H9 (cell line): ENCODE data around the gene ZBTB45. TPM values are rescaled to one million over a fixed set of nuclear protein-coding genes. Genes with fewer than 3 reads are reported as not detected.

Source experiments
- DNase-seq: peaks from one replicate; pipeline ENCODE4 v3.0.0-alpha.2; 2017
- H2AFZ ChIP-seq: one replicate; pipeline ENCODE4 v1.6.1; 2013; ENCODE audit warnings: mild to moderate bottlenecking, low read length, control low read depth, moderate library complexity
- H2AK5ac ChIP-seq: 2 replicates; pipeline ENCODE4 v1.6.1; 2013; ENCODE audit warnings: low read length, control low read depth, mixed read lengths; ENCODE audit not compliant: insufficient read length
- H2BK120ac ChIP-seq: one replicate; pipeline ENCODE4 v1.6.1; 2013; ENCODE audit warnings: low read depth, mild to moderate bottlenecking, low read length, control low read depth, inconsistent platforms; ENCODE audit not compliant: poor library complexity, severe bottlenecking
- H2BK12ac ChIP-seq: 2 replicates; pipeline ENCODE4 v1.6.1; 2013; ENCODE audit warnings: low read length, control low read depth, mixed read lengths, low read depth; ENCODE audit not compliant: insufficient read length
- H2BK15ac ChIP-seq: 2 replicates; pipeline ENCODE4 v1.6.1; 2013; ENCODE audit warnings: low read depth, low read length, control low read depth
- H2BK20ac ChIP-seq: one replicate; pipeline ENCODE4 v1.6.1; 2013; ENCODE audit warnings: low read depth, mild to moderate bottlenecking, low read length, control low read depth, inconsistent platforms; ENCODE audit not compliant: poor library complexity, severe bottlenecking
- H2BK5ac ChIP-seq: 2 replicates; pipeline ENCODE4 v1.6.1; 2013; ENCODE audit warnings: low read length, control low read depth, mixed read lengths; ENCODE audit not compliant: insufficient read length
- H3K14ac ChIP-seq: 2 replicates; pipeline ENCODE4 v1.6.1; 2013; ENCODE audit warnings: low read length, control low read depth; ENCODE audit not compliant: insufficient read depth
- H3K18ac ChIP-seq: 2 replicates; pipeline ENCODE4 v1.6.1; 2013; ENCODE audit warnings: low read depth, mild to moderate bottlenecking, mixed read lengths, low read length, control low read depth; ENCODE audit not compliant: insufficient read length
- H3K23ac ChIP-seq: 2 replicates; pipeline ENCODE4 v1.6.1; 2013; ENCODE audit warnings: low read length, control low read depth, mixed read lengths, low read depth; ENCODE audit not compliant: insufficient read length
- H3K23me2 ChIP-seq: 2 replicates; pipeline ENCODE4 v1.6.1; 2013; ENCODE audit warnings: low read depth, mild to moderate bottlenecking, mixed read lengths, low read length, control low read depth; ENCODE audit not compliant: insufficient read length, poor library complexity, severe bottlenecking
- H3K27ac ChIP-seq: 2 replicates; pipeline ENCODE4 v1.5.1; 2013; ENCODE audit warnings: low read length, control low read depth, mixed read lengths, low read depth; ENCODE audit not compliant: insufficient read length
- H3K27me3 ChIP-seq: 2 replicates; pipeline ENCODE4 v1.6.1; 2013; ENCODE audit warnings: low read length, control low read depth, inconsistent platforms; ENCODE audit not compliant: insufficient read depth
- H3K4ac ChIP-seq: 2 replicates; pipeline ENCODE4 v1.6.1; 2013; ENCODE audit warnings: low read depth, mild to moderate bottlenecking, control low read depth, inconsistent platforms, low read length, moderate library complexity
- H3K4me1 ChIP-seq: 2 replicates; pipeline ENCODE4 v1.6.1; 2013; ENCODE audit warnings: low read length, control low read depth, inconsistent platforms; ENCODE audit not compliant: insufficient read depth
- H3K4me2 ChIP-seq: 2 replicates; pipeline ENCODE4 v1.6.1; 2013; ENCODE audit warnings: low read length, control low read depth, mixed read lengths; ENCODE audit not compliant: insufficient read length, insufficient read depth
- H3K56ac ChIP-seq: 2 replicates; pipeline ENCODE4 v1.6.1; 2013; ENCODE audit warnings: low read depth, mild to moderate bottlenecking, mixed read lengths, low read length, control low read depth; ENCODE audit not compliant: insufficient read length
- H3K79me1 ChIP-seq: 2 replicates; pipeline ENCODE4 v1.6.1; 2013; ENCODE audit warnings: low read depth, mild to moderate bottlenecking, moderate library complexity, low read length, control low read depth, inconsistent platforms; ENCODE audit not compliant: insufficient read depth, poor library complexity, severe bottlenecking
- H3K79me2 ChIP-seq: 2 replicates; pipeline ENCODE4 v1.6.1; 2013; ENCODE audit warnings: low read length, control low read depth, inconsistent platforms; ENCODE audit not compliant: insufficient read depth
- H3K9ac ChIP-seq: 2 replicates; pipeline ENCODE4 v1.6.1; 2013; ENCODE audit warnings: low read length, control low read depth, mixed read lengths; ENCODE audit not compliant: insufficient read length; ENCODE audit errors: extremely low read depth
- H3K9me3 ChIP-seq: one replicate; pipeline ENCODE4 v1.6.1; 2013; ENCODE audit warnings: low read depth, low read length, inconsistent platforms; ENCODE audit not compliant: control insufficient read depth
- H3T11ph ChIP-seq: one replicate; pipeline ENCODE4 v1.6.1; 2013; ENCODE audit warnings: mild to moderate bottlenecking, low read length, control low read depth, inconsistent platforms
- H4K20me1 ChIP-seq: one replicate; pipeline ENCODE4 v1.6.1; 2013; ENCODE audit not compliant: control insufficient read depth, insufficient read length, insufficient read depth
- H4K5ac ChIP-seq: 2 replicates; pipeline ENCODE4 v1.6.1; 2013; ENCODE audit warnings: low read depth, mild to moderate bottlenecking, mixed read lengths, low read length, control low read depth; ENCODE audit not compliant: insufficient read length
- H4K8ac ChIP-seq: replicated peaks from 2 replicates; pipeline ENCODE4 v1.6.1; 2013; ENCODE audit warnings: low read length, control low read depth, mixed read lengths, low read depth; ENCODE audit not compliant: insufficient read length
- H4K91ac ChIP-seq: 2 replicates; pipeline ENCODE4 v1.6.1; 2013; ENCODE audit warnings: low read depth, mild to moderate bottlenecking, moderate library complexity, mixed read lengths, low read length, control low read depth; ENCODE audit not compliant: insufficient read length
- H3K27ac Mint-ChIP-seq, 3 experiments: 2 replicates in 2 of 3; 3 replicates in 1 of 3; pipeline ENCODE4 v1.8.0; 2020 to 2021; ENCODE audit warnings: mixed read lengths in 3 of 3, mild to moderate bottlenecking in 1 of 3, moderate library complexity in 1 of 3
- H3K27me3 Mint-ChIP-seq: 2 replicates; pipeline ENCODE4 v1.8.0; 2021; ENCODE audit warnings: low read depth, mild to moderate bottlenecking, moderate library complexity, mixed read lengths
- H3K36me3 Mint-ChIP-seq, 3 experiments: 2 replicates in 2 of 3; 3 replicates in 1 of 3; pipeline ENCODE4 v1.8.0; 2020 to 2021; ENCODE audit warnings: low read depth in 3 of 3, mixed read lengths in 3 of 3; ENCODE audit not compliant: insufficient read depth in 1 of 3
- H3K4me1 Mint-ChIP-seq, 2 experiments: 2 replicates each; pipeline ENCODE4 v1.8.0; 2020; ENCODE audit warnings: mixed read lengths in 2 of 2
- H3K4me3 Mint-ChIP-seq, 2 experiments: 2 replicates in 1 of 2; 3 replicates in 1 of 2; pipeline ENCODE4 v1.8.0; 2020 to 2021; ENCODE audit warnings: mild to moderate bottlenecking in 2 of 2, mixed read lengths in 2 of 2, moderate library complexity in 1 of 2
- H3K9me3 Mint-ChIP-seq, 2 experiments: 2 replicates in 1 of 2; 3 replicates in 1 of 2; pipeline ENCODE4 v1.8.0; 2020; ENCODE audit warnings: mild to moderate bottlenecking in 2 of 2, mixed read lengths in 2 of 2, moderate library complexity in 1 of 2
- WGBS: extraction: QIAGEN DNeasy Blood & Tissue Kit; methylation state at CpG from one replicate; pipeline ENCODE4 v1.1.7; 2013; ENCODE audit warnings: missing lambda C conversion rate, low lambda C conversion rate, mixed read lengths; ENCODE audit not compliant: insufficient read length; ENCODE audit errors: extremely low coverage; 5-methylcytosine and 5-hydroxymethylcytosine counted together
- total RNA-seq: library from RNA; stranded (reverse); gene quantifications from 2 replicates; pipeline ENCODE4 v1.2.1, GENCODE V29; 2021
- TF ChIP-seq, protein P1 (sequence below): fragments of 200-600 bp; sonication (generic); conservative IDR thresholded peaks from 3 replicates; pipeline ENCODE4 v1.8.0; 2021; ENCODE audit warnings: antibody characterized with exemption, mild to moderate bottlenecking

Gene ZBTB45
- total RNA-seq, 1 experiment from 2014 or later = 18.7 TPM

DNA sequence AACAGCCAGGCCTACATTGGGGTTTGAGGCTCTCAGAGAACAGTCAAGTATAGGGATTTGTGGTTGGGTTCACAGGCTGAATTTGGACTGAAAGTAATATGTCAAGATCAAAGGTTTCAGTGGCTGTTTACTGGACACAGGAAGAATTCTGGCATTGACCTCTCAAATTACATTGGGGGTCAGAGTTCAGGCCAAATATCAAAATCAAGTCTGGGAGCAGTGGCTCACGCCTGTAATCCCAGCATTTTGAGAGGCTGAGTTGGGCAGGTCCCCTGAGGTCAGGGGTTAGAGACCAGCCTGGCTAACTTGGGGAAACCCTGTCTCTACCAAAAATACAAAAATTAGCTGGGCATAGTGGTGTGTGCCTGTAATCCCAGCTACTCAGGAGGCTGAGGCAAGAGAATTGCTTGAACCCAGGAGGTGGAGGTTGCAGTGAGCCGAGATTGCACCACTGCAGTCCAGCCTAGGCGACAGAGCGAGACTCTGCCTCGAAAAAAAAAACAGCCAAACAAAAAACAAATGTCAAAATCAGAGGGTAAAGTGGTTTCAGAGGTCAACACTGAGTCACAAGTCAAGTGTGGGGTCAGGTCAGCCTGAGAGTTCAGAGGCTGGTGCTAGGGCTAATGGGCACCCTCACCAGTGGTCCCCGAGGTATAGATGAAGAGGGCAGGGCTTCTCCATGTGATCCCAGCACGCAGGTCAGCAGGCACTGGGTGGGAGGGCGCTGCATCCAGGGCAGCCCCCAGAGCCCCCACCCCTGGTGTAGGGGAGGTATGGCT, 9.3 kb downstream of the ZBTB45 start:
- no peak overlapping the region for H2AFZ ChIP-seq
- H3K14ac ChIP-seq = no peak overlapping the region
- no peaks in the 10 kb centered on the region for H3K27me3 ChIP-seq
- no peak overlapping the region for H4K8ac ChIP-seq
- H3K56ac ChIP-seq = no peak overlapping the region
- H3K79me2 ChIP-seq = no peaks in the 10 kb centered on the region
- H3K18ac ChIP-seq = no peak overlapping the region
- H2BK120ac ChIP-seq = no peak overlapping the region
- H3K9ac ChIP-seq = no peak overlapping the region
- TF ChIP-seq, protein P1, sequence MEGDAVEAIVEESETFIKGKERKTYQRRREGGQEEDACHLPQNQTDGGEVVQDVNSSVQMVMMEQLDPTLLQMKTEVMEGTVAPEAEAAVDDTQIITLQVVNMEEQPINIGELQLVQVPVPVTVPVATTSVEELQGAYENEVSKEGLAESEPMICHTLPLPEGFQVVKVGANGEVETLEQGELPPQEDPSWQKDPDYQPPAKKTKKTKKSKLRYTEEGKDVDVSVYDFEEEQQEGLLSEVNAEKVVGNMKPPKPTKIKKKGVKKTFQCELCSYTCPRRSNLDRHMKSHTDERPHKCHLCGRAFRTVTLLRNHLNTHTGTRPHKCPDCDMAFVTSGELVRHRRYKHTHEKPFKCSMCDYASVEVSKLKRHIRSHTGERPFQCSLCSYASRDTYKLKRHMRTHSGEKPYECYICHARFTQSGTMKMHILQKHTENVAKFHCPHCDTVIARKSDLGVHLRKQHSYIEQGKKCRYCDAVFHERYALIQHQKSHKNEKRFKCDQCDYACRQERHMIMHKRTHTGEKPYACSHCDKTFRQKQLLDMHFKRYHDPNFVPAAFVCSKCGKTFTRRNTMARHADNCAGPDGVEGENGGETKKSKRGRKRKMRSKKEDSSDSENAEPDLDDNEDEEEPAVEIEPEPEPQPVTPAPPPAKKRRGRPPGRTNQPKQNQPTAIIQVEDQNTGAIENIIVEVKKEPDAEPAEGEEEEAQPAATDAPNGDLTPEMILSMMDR = no peak
- no peak for DNase-seq
- H3K23me2 ChIP-seq = peaks cover 4% of the 10 kb centered on the region
- Mint-ChIP-seq H3K4me3 (no peak overlapping the region), H3K27ac (no peak overlapping the region), H3K27me3 (peaks cover 11% of the 10 kb centered on the region), H3K36me3 (peaks cover under 1 to 8% (median 7%) of the 10 kb centered on the region in 3 experiments; a peak in 6 of 7 replicates), H3K4me1 (peaks cover 8 to 10% of the 10 kb centered on the region in 2 experiments), H3K9me3 (peaks cover 8 to 14% of the 10 kb centered on the region in 2 experiments)
- H3K4me1 ChIP-seq = no peaks in the 10 kb centered on the region
- no peak overlapping the region for H4K91ac ChIP-seq
- H2BK12ac ChIP-seq = no peak overlapping the region
- no peak overlapping the region for H3K4me2 ChIP-seq
- no peaks in the 10 kb centered on the region for H3K9me3 ChIP-seq
- no peak overlapping the region for H3T11ph ChIP-seq
- no peaks in the 10 kb centered on the region for H3K79me1 ChIP-seq
- no peak overlapping the region for H4K5ac ChIP-seq
- H2BK15ac ChIP-seq = no peak overlapping the region
- no peak overlapping the region for H2AK5ac ChIP-seq
- no peak overlapping the region for H2BK5ac ChIP-seq
- H3K27ac ChIP-seq = no peak overlapping the region
- no peak overlapping the region for H3K4ac ChIP-seq
- WGBS = no CpG with 5 or more reads among the region's 8 CpGs
- no peak overlapping the region for H3K23ac ChIP-seq
- H2BK20ac ChIP-seq = no peak overlapping the region
- no peaks in the 10 kb centered on the region for H4K20me1 ChIP-seq
